Measurements from ENCODE around the gene POLQ.

DNA sequence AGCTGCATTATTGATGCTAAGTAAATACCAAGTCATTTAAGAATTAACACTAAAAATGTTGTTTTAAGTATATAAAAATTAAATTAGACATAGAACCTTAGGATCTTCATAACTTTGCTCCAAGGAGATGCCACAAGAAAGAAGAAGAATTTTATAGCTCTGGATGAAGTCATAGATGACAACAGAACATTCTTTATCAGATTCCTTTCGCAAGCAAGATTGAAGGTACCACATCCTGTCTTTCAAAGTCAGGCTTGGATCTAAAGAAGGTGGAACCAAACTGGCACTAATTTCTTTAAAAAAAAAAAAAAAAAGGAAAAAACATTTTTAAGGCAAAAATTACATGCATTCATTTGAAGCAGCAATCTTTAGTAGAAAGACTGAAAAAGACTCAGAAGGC is 62.5 kb downstream of the POLQ start:
- TF ChIP-seq, protein P1, sequence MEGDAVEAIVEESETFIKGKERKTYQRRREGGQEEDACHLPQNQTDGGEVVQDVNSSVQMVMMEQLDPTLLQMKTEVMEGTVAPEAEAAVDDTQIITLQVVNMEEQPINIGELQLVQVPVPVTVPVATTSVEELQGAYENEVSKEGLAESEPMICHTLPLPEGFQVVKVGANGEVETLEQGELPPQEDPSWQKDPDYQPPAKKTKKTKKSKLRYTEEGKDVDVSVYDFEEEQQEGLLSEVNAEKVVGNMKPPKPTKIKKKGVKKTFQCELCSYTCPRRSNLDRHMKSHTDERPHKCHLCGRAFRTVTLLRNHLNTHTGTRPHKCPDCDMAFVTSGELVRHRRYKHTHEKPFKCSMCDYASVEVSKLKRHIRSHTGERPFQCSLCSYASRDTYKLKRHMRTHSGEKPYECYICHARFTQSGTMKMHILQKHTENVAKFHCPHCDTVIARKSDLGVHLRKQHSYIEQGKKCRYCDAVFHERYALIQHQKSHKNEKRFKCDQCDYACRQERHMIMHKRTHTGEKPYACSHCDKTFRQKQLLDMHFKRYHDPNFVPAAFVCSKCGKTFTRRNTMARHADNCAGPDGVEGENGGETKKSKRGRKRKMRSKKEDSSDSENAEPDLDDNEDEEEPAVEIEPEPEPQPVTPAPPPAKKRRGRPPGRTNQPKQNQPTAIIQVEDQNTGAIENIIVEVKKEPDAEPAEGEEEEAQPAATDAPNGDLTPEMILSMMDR (IDR thresholded peaks at IDR 0.05) = no peak
- TF ChIP-seq POLR2AphosphoS5 (IDR thresholded peaks at IDR 0.05) (no peak), POLR2A (IDR thresholded peaks at IDR 0.05) (no peak)
